ENCODE measurements around the gene SLC49A3. TPM values are rescaled to one million over a fixed set of nuclear protein-coding genes. Genes with fewer than 3 reads are reported as not detected.

Gene SLC49A3
- total RNA-seq, 1 experiment from 2014 or later: 5.5 TPM

DNA sequence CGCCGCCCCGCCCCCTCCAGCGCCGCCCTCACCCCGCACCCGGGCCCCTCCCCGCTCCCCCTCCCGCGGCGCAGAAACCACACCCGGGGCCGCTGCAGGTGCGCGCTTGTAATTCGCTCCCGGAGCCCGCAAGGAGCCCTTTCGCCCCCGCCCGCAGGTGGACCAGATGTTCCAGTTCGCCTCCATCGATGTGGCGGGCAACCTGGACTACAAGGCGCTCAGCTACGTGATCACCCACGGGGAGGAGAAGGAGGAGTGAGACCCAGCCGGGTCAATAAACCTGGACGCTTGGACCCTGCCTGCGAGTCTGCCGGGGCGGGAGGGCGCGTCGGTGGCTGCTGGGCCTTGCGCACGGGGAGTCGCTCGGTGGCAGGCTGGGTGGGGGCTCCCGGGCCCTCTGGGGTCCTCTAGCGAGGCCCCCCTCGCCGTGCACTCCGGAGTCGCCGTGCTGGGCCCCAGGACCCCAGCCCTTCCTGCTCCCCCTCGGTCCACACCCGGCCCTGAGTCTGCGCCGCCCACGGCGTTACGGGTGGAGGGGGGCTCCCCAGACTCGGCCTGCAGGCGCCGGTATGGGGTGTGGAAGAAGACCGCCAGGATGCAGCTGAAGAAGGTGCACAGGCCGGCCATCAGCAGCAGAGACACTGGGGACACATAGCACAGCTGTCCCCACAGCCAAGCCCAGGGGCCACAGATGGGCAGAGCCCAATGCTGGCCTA is 7.1 kb downstream of the SLC49A3 start:
- H3K27me3 ChIP-seq (ENCODE audit: insufficient read depth, low read length): no peaks in the 10 kb centered on the region
- H3K4me2 ChIP-seq (ENCODE audit: low read length): peak overlapping the region; percentile 37; the same call in 1 of the 2 replicates
- no peak overlapping the region for H3K9ac ChIP-seq (ENCODE audit: low read length)
- DNase-seq (ENCODE audit: low read depth, low spot score) (no peak), ATAC-seq (0 out of 2 replicates have a peak, but pooled peaks have one; percentile 13)
- no peak overlapping the region for H3K4me3 ChIP-seq (replicated peaks in 1 of 2; ENCODE audit: low read depth in 1 of 2, low read length in 2 of 2)
- no peaks in the 10 kb centered on the region for H3K36me3 ChIP-seq (ENCODE audit: control insufficient read depth in 1 of 2, insufficient read depth in 2 of 2, low read length in 2 of 2)
- no peaks in the 10 kb centered on the region for H4K20me1 ChIP-seq (ENCODE audit: insufficient read depth)
- H3K27ac ChIP-seq (ENCODE audit: low read depth, low read length): peak overlapping the region; percentile 48; the same call in 1 of the 2 replicates
- H3K9me2 ChIP-seq (ENCODE audit: insufficient read depth): no peaks in the 10 kb centered on the region
- TF ChIP-seq RAD21 (IDR thresholded peaks at IDR 0.05; ENCODE audit: low read depth): no peak
- no peak for TF ChIP-seq ELF1 (IDR thresholded peaks at IDR 0.05; ENCODE audit: borderline replicate concordance, low read depth)
- TF ChIP-seq ZNF274 (IDR thresholded peaks at IDR 0.05; ENCODE audit: low read depth, low read length): no peak
- TF ChIP-seq SP1 (IDR thresholded peaks at IDR 0.05; ENCODE audit: low read depth): no peak
- TF ChIP-seq POLR2AphosphoS5 (IDR thresholded peaks at IDR 0.05; ENCODE audit: low read depth, low read length): no peak
- no peak for TF ChIP-seq CBX3 (IDR thresholded peaks at IDR 0.05; ENCODE audit: low read depth)
- TF ChIP-seq, protein P1, sequence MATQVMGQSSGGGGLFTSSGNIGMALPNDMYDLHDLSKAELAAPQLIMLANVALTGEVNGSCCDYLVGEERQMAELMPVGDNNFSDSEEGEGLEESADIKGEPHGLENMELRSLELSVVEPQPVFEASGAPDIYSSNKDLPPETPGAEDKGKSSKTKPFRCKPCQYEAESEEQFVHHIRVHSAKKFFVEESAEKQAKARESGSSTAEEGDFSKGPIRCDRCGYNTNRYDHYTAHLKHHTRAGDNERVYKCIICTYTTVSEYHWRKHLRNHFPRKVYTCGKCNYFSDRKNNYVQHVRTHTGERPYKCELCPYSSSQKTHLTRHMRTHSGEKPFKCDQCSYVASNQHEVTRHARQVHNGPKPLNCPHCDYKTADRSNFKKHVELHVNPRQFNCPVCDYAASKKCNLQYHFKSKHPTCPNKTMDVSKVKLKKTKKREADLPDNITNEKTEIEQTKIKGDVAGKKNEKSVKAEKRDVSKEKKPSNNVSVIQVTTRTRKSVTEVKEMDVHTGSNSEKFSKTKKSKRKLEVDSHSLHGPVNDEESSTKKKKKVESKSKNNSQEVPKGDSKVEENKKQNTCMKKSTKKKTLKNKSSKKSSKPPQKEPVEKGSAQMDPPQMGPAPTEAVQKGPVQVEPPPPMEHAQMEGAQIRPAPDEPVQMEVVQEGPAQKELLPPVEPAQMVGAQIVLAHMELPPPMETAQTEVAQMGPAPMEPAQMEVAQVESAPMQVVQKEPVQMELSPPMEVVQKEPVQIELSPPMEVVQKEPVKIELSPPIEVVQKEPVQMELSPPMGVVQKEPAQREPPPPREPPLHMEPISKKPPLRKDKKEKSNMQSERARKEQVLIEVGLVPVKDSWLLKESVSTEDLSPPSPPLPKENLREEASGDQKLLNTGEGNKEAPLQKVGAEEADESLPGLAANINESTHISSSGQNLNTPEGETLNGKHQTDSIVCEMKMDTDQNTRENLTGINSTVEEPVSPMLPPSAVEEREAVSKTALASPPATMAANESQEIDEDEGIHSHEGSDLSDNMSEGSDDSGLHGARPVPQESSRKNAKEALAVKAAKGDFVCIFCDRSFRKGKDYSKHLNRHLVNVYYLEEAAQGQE (IDR thresholded peaks at IDR 0.05; ENCODE audit: low read depth): no peak
- no peak for TF ChIP-seq YY1 (IDR thresholded peaks at IDR 0.05; ENCODE audit: extremely low read depth, insufficient replicate concordance, low read depth, low read length)
- no peak for TF ChIP-seq EGR1 (IDR thresholded peaks at IDR 0.05; ENCODE audit: low read depth)
- no peak for TF ChIP-seq TCF7L2 (IDR thresholded peaks at IDR 0.05; ENCODE audit: borderline replicate concordance, extremely low read depth, insufficient read depth, insufficient read length)
- no peak for TF ChIP-seq MAX (IDR thresholded peaks at IDR 0.05)
- no peak for TF ChIP-seq POLR2A (IDR thresholded peaks at IDR 0.05; ENCODE audit: borderline replicate concordance, extremely low read depth, insufficient read depth, insufficient read length)
- TF ChIP-seq FOSL1 (IDR thresholded peaks at IDR 0.05; ENCODE audit: low read depth): no peak
- TF ChIP-seq SRF (IDR thresholded peaks at IDR 0.05; ENCODE audit: low read depth): no peak
- TF ChIP-seq ATF3 (IDR thresholded peaks at IDR 0.05): no peak
- no TSS peak for BruUV-seq (replicated peaks)
- intact Hi-C loops (cut with micrococcal nuclease): no loop called here
- ChIA-PET RAD21 (ENCODE audit: low non-redundant PET in 1 of 2, low total read pairs in 2 of 2, uncharacterized antibody in 2 of 2, unreplicated experiment in 2 of 2) (no interaction called here), CTCF (no interaction called here), POLR2A (no interaction called here)
- H3K4me1 ChIP-seq (ENCODE audit: control insufficient read depth in 1 of 2, insufficient read depth in 2 of 2, low read length in 2 of 2): peaks cover 20 to 45% of the 10 kb centered on the region in 2 experiments
- no peaks in the 10 kb centered on the region for H3K9me3 ChIP-seq (ENCODE audit: control insufficient read depth in 1 of 2, insufficient read depth in 1 of 2, low read depth in 1 of 2, low read length in 2 of 2)
- H3K79me2 ChIP-seq (ENCODE audit: insufficient read depth, low read length): no peaks in the 10 kb centered on the region
- H2AFZ ChIP-seq (ENCODE audit: low read depth, low read length, poor library complexity, severe bottlenecking): no peak overlapping the region

Data from HCT116 (cell line).